Smooth muscle cell (in vitro differentiated cells): ENCODE results near the gene HLA-DPB1. TPM values are rescaled to one million over a fixed set of nuclear protein-coding genes. Genes with fewer than 3 reads are reported as not detected.

ENCODE experiments used
- DNase-seq: peaks from one replicate; lab custom pipeline; 2025; ENCODE audit not compliant: unreplicated experiment; lab: John Stamatoyannopoulos, UW
- H2AFZ ChIP-seq: fragments of 200-600 bp; sonication (generic); 2 replicates; pipeline ENCODE4 v1.6.0; 2016; ENCODE audit warnings: antibody characterized with exemption, low read depth, mild to moderate bottlenecking
- H3F3A ChIP-seq: fragments of 200-600 bp; sonication (generic); 2 replicates; pipeline ENCODE4 v1.6.0; 2017; ENCODE audit warnings: antibody characterized with exemption, low read depth
- H3K27ac ChIP-seq: fragments of 200-600 bp; sonication (generic); 2 replicates; pipeline ENCODE4 v1.5.1; 2016; ENCODE audit warnings: low read depth, mild to moderate bottlenecking
- H3K27me3 ChIP-seq: fragments of 200-600 bp; sonication (generic); 2 replicates; pipeline ENCODE4 v1.6.1; 2016; ENCODE audit warnings: low read depth, mild to moderate bottlenecking
- H3K36me3 ChIP-seq: fragments of 200-600 bp; sonication (generic); 2 replicates; pipeline ENCODE4 v1.5.1; 2016; ENCODE audit warnings: low read depth
- H3K4me1 ChIP-seq: fragments of 200-600 bp; sonication (generic); 2 replicates; pipeline ENCODE4 v1.5.1; 2016; ENCODE audit warnings: low read depth
- H3K4me2 ChIP-seq: fragments of 200-600 bp; sonication (generic); 2 replicates; pipeline ENCODE4 v1.6.0; 2016; ENCODE audit warnings: mild to moderate bottlenecking
- H3K4me3 ChIP-seq: fragments of 200-600 bp; sonication (generic); 2 replicates; pipeline ENCODE4 v1.5.1; 2016; ENCODE audit warnings: mild to moderate bottlenecking
- H3K79me2 ChIP-seq: fragments of 200-600 bp; sonication (generic); 2 replicates; pipeline ENCODE4 v1.6.0; 2016; ENCODE audit warnings: low read depth, mild to moderate bottlenecking
- H3K9ac ChIP-seq: fragments of 200-600 bp; sonication (generic); 2 replicates; pipeline ENCODE4 v1.6.0; 2016; ENCODE audit warnings: low read depth
- H3K9me3 ChIP-seq: fragments of 200-600 bp; sonication (generic); replicated peaks from 2 replicates; pipeline ENCODE4 v1.5.1; 2016; ENCODE audit warnings: low read depth
- H4K20me1 ChIP-seq: fragments of 200-600 bp; sonication (generic); 2 replicates; pipeline ENCODE4 v1.6.0; 2016; ENCODE audit warnings: low read depth
- WGBS: methylation state at CpG from one replicate; pipeline ENCODE4 v1.1.7; 2016; ENCODE audit warnings: low lambda C conversion rate; 5-methylcytosine and 5-hydroxymethylcytosine counted together
- polyA plus RNA-seq: library from polyadenylated mRNA; unstranded; fragments of >200 nt; fragmentation: Nextera tagmentation; extraction: Ambion mirVana; gene quantifications from 2 replicates; pipeline ENCODE4 v1.2.1, GENCODE V29; 2016
- total RNA-seq: library from RNA; depleted of rRNA; stranded (reverse); fragments of >200 nt; gene quantifications from 2 replicates; pipeline ENCODE4 v1.2.3, GENCODE V29; 2014
- TF ChIP-seq, protein P1 (sequence below): fragments of 200-600 bp; sonication (generic); IDR thresholded peaks from 2 replicates; pipeline ENCODE4 v1.5.1; 2017; ENCODE audit warnings: borderline replicate concordance, mild to moderate bottlenecking, antibody characterized with exemption; ENCODE audit not compliant: insufficient read depth, poor library complexity, severe bottlenecking

Gene HLA-DPB1
- total and polyA plus RNA-seq, 2 experiments from 2014 or later: 14.8 to 19.4 TPM

DNA sequence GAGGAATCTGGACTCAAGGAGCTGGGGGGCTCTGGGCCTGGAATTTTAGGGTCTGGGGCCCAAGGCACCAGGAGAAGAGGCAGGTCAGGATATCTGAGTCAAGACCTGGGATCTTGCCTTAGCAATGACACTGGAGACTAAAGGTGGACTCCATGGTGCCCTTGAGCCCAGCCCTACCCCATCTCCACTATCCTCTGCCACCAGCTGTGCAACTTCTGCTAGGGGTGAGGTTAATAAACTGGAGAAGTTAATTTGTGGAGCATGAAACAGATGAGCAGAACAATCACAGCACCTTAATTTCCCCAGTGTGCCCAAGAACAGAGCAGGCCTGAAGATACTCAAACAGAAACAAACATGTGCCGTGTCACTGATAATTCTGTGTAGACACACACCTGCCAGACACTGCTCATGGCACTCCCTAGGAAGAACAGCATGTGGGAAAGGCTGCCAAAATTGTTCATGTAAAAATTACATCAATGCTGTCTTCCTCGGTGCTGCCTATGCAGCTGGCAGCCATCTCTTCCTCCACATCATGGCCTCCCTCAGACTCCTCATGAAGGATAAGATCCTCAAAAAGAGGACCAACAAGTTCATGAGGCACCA, 3.2 kb downstream of the HLA-DPB1 start:
- no peak overlapping the region for H3K9ac ChIP-seq
- H3K4me3 ChIP-seq: no peak overlapping the region
- H3K27ac ChIP-seq: no peak overlapping the region
- H3K79me2 ChIP-seq: no peaks in the 10 kb centered on the region
- DNase-seq: no peak
- H3K27me3 ChIP-seq: no peaks in the 10 kb centered on the region
- no peaks in the 10 kb centered on the region for H4K20me1 ChIP-seq
- H3F3A ChIP-seq: peaks cover 7% of the 10 kb centered on the region
- 100% methylated on average over 2 of the region's 2 CpGs for WGBS
- H3K4me2 ChIP-seq: no peak overlapping the region
- no peaks in the 10 kb centered on the region for H3K4me1 ChIP-seq
- H3K36me3 ChIP-seq: no peaks in the 10 kb centered on the region
- TF ChIP-seq, protein P1, sequence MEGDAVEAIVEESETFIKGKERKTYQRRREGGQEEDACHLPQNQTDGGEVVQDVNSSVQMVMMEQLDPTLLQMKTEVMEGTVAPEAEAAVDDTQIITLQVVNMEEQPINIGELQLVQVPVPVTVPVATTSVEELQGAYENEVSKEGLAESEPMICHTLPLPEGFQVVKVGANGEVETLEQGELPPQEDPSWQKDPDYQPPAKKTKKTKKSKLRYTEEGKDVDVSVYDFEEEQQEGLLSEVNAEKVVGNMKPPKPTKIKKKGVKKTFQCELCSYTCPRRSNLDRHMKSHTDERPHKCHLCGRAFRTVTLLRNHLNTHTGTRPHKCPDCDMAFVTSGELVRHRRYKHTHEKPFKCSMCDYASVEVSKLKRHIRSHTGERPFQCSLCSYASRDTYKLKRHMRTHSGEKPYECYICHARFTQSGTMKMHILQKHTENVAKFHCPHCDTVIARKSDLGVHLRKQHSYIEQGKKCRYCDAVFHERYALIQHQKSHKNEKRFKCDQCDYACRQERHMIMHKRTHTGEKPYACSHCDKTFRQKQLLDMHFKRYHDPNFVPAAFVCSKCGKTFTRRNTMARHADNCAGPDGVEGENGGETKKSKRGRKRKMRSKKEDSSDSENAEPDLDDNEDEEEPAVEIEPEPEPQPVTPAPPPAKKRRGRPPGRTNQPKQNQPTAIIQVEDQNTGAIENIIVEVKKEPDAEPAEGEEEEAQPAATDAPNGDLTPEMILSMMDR: no peak
- H3K9me3 ChIP-seq: no peaks in the 10 kb centered on the region
- H2AFZ ChIP-seq: no peak overlapping the region

DNA sequence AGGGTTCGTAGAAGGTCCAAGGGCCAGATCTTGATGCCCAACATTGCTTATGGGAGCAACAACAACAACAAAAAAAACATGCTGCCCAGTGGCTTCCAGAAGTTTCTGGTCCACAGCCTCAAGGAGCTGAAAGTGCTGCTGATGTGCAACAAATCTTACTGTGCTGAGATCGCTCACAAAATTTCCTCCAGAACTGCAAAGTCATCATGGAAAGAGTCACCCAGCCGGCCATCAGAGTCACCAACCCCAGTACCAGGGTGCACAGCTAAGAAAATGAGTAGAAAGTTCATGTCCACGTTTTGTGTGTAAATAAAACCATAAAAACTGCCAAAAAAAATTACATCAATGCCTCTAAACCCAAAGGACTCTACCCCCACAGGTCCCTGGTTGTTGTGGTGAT, 3.8 kb downstream of the HLA-DPB1 start:
- H3K27ac ChIP-seq: no peak overlapping the region
- H4K20me1 ChIP-seq: no peaks in the 10 kb centered on the region
- no peak for DNase-seq
- H3K36me3 ChIP-seq: no peaks in the 10 kb centered on the region
- H3K4me3 ChIP-seq: peak overlapping the region; percentile 82
- 89% methylated on average over 4 of the region's 4 CpGs for WGBS
- TF ChIP-seq, protein P1: no peak
- no peak overlapping the region for H3K4me2 ChIP-seq
- H3K79me2 ChIP-seq: no peaks in the 10 kb centered on the region
- no peak overlapping the region for H2AFZ ChIP-seq
- no peak overlapping the region for H3K9ac ChIP-seq
- peaks cover 7% of the 10 kb centered on the region for H3F3A ChIP-seq
- no peaks in the 10 kb centered on the region for H3K9me3 ChIP-seq
- no peaks in the 10 kb centered on the region for H3K4me1 ChIP-seq
- no peaks in the 10 kb centered on the region for H3K27me3 ChIP-seq

DNA sequence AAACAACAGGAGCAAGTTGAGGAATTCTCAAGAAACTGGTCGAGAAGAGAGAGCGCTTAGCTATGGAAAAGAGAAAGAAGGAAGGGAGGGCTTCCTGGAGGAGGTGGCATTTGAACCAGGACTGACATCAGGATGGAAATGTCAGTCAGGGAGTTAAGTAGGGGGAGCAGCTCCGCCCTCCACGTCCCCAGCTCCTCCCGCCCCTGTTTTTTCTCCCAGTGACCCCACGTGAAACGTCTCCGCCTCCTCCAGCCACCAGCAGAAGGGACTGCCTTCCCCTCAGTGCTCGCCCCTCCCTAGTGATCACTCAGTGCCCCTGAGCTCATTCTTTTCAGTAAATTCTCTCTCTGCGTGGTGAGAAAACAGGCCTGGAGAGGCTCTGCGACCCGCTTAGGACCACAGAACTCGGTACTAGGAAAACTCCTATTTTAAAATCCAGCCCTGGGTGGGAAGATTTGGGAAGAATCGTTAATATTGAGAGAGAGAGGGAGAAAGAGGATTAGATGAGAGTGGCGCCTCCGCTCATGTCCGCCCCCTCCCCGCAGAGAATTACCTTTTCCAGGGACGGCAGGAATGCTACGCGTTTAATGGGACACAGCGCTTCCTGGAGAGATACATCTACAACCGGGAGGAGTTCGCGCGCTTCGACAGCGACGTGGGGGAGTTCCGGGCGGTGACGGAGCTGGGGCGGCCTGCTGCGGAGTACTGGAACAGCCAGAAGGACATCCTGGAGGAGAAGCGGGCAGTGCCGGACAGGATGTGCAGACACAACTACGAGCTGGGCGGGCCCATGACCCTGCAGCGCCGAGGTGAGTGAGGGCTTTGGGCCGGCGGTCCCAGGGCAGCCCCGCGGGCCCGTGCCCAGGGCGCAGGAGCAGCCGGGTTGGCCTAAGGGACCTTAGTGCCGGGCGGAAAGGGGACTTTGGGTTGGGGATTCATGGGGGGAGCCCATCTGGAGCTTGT, 4.6 kb downstream of the HLA-DPB1 start:
- Histone ChIP-seq H3F3A (peaks cover 7% of the 10 kb centered on the region), H3K4me3 (peak overlapping the region; percentile 82), H3K9ac (peak overlapping the region; percentile 89), H3K4me1 (no peaks in the 10 kb centered on the region), H3K27ac (peak overlapping the region; percentile 65), H3K36me3 (no peaks in the 10 kb centered on the region), H2AFZ (peak overlapping the region; percentile 100), H3K27me3 (no peaks in the 10 kb centered on the region), H3K79me2 (no peaks in the 10 kb centered on the region), H3K9me3 (no peaks in the 10 kb centered on the region), H4K20me1 (no peaks in the 10 kb centered on the region), H3K4me2 (peak overlapping the region; percentile 99)
- 7% methylated on average over 45 of the region's 49 CpGs for WGBS
- peak; percentile 23 for DNase-seq
- TF ChIP-seq, protein P1: no peak
